Tongue (tissue), 2 donors: ENCODE data around the gene PPP2R1A. TPM values are rescaled to one million over a fixed set of nuclear protein-coding genes. Genes with fewer than 3 reads are reported as not detected.

Source experiments
- DNase-seq: peaks from one replicate; pipeline ENCODE4 v3.0.0-alpha.2; 2015
- total RNA-seq: library from RNA; depleted of rRNA; stranded (reverse); fragments of >200 nt; gene quantifications from one replicate; pipeline ENCODE4 v1.2.3, GENCODE V29; 2014

PPP2R1A gene
- 193 TPM for total RNA-seq

- peak; percentile 100 for DNase-seq
These were observed at the start of gene PPP2R1A for GRCh38 chr19:52189735-52190486. Gene PPP2R1A (plus strand): TSS chr19:52190052. CDS start chr19:52190097, 45 bp downstream.

- no peak for DNase-seq
These were observed 48.6 kb upstream of the PPP2R1A start for GRCh38 chr19:52141203-52141602.

GRCh38 chr19:52142001-52142595, 47.8 kb upstream of the PPP2R1A start:
- no peak for DNase-seq

- no peak for DNase-seq
These were observed 41.6 kb upstream of the PPP2R1A start for GRCh38 chr19:52148256-52148655.

GRCh38 chr19:52155596-52156359, 34.1 kb upstream of the PPP2R1A start:
- DNase-seq: no peak

GRCh38 chr19:52170304-52170703, 19.5 kb upstream of the PPP2R1A start:
- peak; percentile 17 for DNase-seq

- no peak for DNase-seq
These were observed 19.0 kb upstream of the PPP2R1A start for GRCh38 chr19:52170863-52171320.

GRCh38 chr19:52171321-52172169, 18.3 kb upstream of the PPP2R1A start, which contains the start of gene ZNF836:
Gene ZNF836 (minus strand): TSS chr19:52171621. CDS start chr19:52168072, 3,549 bp downstream.
- DNase-seq: peak; percentile 93

- DNase-seq: no peak
These were observed 17.5 kb upstream of the PPP2R1A start for GRCh38 chr19:52172347-52172746.

GRCh38 chr19:52176574-52176973, 13.3 kb upstream of the PPP2R1A start:
- DNase-seq: no peak

- no peak for DNase-seq
These were observed 2.4 kb upstream of the PPP2R1A start for GRCh38 chr19:52187407-52187806.

- DNase-seq: no peak
These were observed 774 bp upstream of the PPP2R1A start for GRCh38 chr19:52188822-52189734.

GRCh38 chr19:52190487-52191293, 838 bp downstream of the PPP2R1A start:
- DNase-seq: peak; percentile 64

GRCh38 chr19:52191389-52191788, 1.5 kb downstream of the PPP2R1A start:
- DNase-seq: no peak

- DNase-seq: peak; percentile 11
These were observed 2.1 kb downstream of the PPP2R1A start for GRCh38 chr19:52191951-52192350.

- no peak for DNase-seq
These were observed 6.6 kb downstream of the PPP2R1A start for GRCh38 chr19:52196256-52196967.

- DNase-seq: no peak
These were observed 8.1 kb downstream of the PPP2R1A start for GRCh38 chr19:52197964-52198363.

- DNase-seq: no peak
These were observed 8.8 kb downstream of the PPP2R1A start for GRCh38 chr19:52198678-52199077.

- DNase-seq: peak; percentile 17
These were observed 10.2 kb downstream of the PPP2R1A start for GRCh38 chr19:52200044-52200443.
